GM12878 (cell line): Measurements from ENCODE around the gene DNAJC18.

Experiments used
- CBX5 ChIP-seq: sonication (generic); IDR thresholded peaks from 2 replicates; pipeline ENCODE4 v1.6.1; 2016; ENCODE audit warnings: low read depth, moderate library complexity, mild to moderate bottlenecking, inconsistent platforms
- EGR1 ChIP-seq, 2 experiments: IDR thresholded peaks; 1 replicate in 1 of 2; 2 replicates in 1 of 2; pipeline ENCODE4 v1.6.1; 2011 to 2012; ENCODE audit warnings: low read depth in 2 of 2, low read length in 2 of 2, borderline replicate concordance in 1 of 2, mild to moderate bottlenecking in 1 of 2, moderate library complexity in 1 of 2
- GABPA ChIP-seq: IDR thresholded peaks from 2 replicates; pipeline ENCODE4 v1.6.1; 2014; ENCODE audit warnings: antibody characterized with exemption, low read depth, mild to moderate bottlenecking, inconsistent platforms
- POLR2A ChIP-seq: IDR thresholded peaks from 2 replicates; pipeline ENCODE4 v1.6.1; 2011; ENCODE audit warnings: low read depth, mild to moderate bottlenecking, low read length
- SRF ChIP-seq, 2 experiments: IDR thresholded peaks; 2 replicates each; pipeline ENCODE4 v1.6.1; 2011; ENCODE audit warnings: low read depth in 2 of 2, low read length in 2 of 2, mild to moderate bottlenecking in 1 of 2, moderate library complexity in 1 of 2
- ZNF274 ChIP-seq: IDR thresholded peaks from one replicate; pipeline ENCODE4 v1.8.0; 2011; ENCODE audit not compliant: insufficient read length, insufficient read depth
- TF ChIP-seq, protein P1 (sequence below), 3 experiments: IDR thresholded peaks in 2 of 3; conservative IDR thresholded peaks in 1 of 3; 2 replicates each; pipeline ENCODE4 v1.5.1; 2011; ENCODE audit warnings: low read depth in 3 of 3, low read length in 3 of 3, mild to moderate bottlenecking in 3 of 3, control low read depth in 2 of 3, moderate library complexity in 2 of 3, inconsistent platforms in 1 of 3, mixed read lengths in 1 of 3; ENCODE audit not compliant: control insufficient read depth in 2 of 3, insufficient read depth in 1 of 3; ENCODE audit errors: extremely low read depth in 1 of 3

DNA sequence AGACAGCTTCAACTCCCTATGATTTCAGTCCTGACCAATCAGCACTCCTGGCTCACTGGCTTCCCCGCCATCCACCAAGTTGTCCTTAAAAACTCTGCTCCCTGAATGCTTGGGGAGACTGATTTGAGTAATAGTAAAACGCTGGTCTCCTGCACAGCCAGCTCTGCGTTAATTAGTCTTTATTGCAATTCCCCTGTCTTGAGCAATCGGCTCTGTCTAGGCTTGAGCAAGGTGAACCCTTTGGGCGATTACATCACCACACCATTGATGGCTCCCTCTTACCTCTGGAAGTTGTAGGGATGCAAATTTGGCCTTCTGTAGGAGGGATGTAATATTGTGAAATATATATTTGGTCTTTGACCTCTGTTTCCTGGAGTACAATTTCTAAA lies 53.3 kb downstream of the DNAJC18 start:
- no peak for TF ChIP-seq GABPA
- no peak for TF ChIP-seq POLR2A
- no peak for TF ChIP-seq EGR1 (IDR thresholded peaks at IDR 0.05; ENCODE audit: borderline replicate concordance in 1 of 2, low read depth in 2 of 2, low read length in 2 of 2)
- TF ChIP-seq, protein P1, sequence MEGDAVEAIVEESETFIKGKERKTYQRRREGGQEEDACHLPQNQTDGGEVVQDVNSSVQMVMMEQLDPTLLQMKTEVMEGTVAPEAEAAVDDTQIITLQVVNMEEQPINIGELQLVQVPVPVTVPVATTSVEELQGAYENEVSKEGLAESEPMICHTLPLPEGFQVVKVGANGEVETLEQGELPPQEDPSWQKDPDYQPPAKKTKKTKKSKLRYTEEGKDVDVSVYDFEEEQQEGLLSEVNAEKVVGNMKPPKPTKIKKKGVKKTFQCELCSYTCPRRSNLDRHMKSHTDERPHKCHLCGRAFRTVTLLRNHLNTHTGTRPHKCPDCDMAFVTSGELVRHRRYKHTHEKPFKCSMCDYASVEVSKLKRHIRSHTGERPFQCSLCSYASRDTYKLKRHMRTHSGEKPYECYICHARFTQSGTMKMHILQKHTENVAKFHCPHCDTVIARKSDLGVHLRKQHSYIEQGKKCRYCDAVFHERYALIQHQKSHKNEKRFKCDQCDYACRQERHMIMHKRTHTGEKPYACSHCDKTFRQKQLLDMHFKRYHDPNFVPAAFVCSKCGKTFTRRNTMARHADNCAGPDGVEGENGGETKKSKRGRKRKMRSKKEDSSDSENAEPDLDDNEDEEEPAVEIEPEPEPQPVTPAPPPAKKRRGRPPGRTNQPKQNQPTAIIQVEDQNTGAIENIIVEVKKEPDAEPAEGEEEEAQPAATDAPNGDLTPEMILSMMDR (IDR thresholded peaks at IDR 0.05 in 2 of 3, conservative IDR thresholded peaks at IDR 0.05 in 1 of 3; ENCODE audit: control insufficient read depth in 2 of 3, extremely low read depth in 1 of 3, insufficient read depth in 1 of 3, low read depth in 3 of 3, low read length in 3 of 3), result no peak
- TF ChIP-seq SRF (IDR thresholded peaks at IDR 0.05; ENCODE audit: low read depth in 2 of 2, low read length in 2 of 2), result no peak
- no peak for TF ChIP-seq ZNF274
- TF ChIP-seq CBX5, result no peak
